Sigmoid colon (tissue), 4 donors: Measurements from ENCODE around the gene REXO1.

Experiments
- EP300 ChIP-seq, 4 donors: sonication (generic); formaldehyde crosslinking; IDR thresholded peaks; one replicate each; pipeline ENCODE4 v1.6.1; 2017; ENCODE audit warnings: antibody characterized with exemption in 4 of 4
- POLR2A ChIP-seq, 2 donors: fragments of 450-650 bp; IDR thresholded peaks; one replicate each; pipeline ENCODE4 v1.6.1; 2016; ENCODE audit warnings: antibody characterized with exemption in 2 of 2, mild to moderate bottlenecking in 2 of 2, moderate library complexity in 2 of 2
- TF ChIP-seq, protein P1 (sequence below), 4 experiments: fragments of 450-650 bp in 3 of 4; fragments of 200-600 bp in 1 of 4; IDR thresholded peaks; one replicate each; pipeline ENCODE4 v1.5.1; 2016 to 2019; ENCODE audit warnings: antibody characterized with exemption in 4 of 4, mild to moderate bottlenecking in 3 of 4, moderate library complexity in 2 of 4

GRCh38 chr19:1852581-1853128 lies 4.4 kb upstream of the REXO1 start:
- no peak for TF ChIP-seq POLR2A (IDR thresholded peaks at IDR 0.05)
- TF ChIP-seq, protein P1, sequence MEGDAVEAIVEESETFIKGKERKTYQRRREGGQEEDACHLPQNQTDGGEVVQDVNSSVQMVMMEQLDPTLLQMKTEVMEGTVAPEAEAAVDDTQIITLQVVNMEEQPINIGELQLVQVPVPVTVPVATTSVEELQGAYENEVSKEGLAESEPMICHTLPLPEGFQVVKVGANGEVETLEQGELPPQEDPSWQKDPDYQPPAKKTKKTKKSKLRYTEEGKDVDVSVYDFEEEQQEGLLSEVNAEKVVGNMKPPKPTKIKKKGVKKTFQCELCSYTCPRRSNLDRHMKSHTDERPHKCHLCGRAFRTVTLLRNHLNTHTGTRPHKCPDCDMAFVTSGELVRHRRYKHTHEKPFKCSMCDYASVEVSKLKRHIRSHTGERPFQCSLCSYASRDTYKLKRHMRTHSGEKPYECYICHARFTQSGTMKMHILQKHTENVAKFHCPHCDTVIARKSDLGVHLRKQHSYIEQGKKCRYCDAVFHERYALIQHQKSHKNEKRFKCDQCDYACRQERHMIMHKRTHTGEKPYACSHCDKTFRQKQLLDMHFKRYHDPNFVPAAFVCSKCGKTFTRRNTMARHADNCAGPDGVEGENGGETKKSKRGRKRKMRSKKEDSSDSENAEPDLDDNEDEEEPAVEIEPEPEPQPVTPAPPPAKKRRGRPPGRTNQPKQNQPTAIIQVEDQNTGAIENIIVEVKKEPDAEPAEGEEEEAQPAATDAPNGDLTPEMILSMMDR (IDR thresholded peaks at IDR 0.05): no peak
- no peak for TF ChIP-seq EP300 (IDR thresholded peaks at IDR 0.05)
